ENCODE results near the gene HORMAD1.

DNA sequence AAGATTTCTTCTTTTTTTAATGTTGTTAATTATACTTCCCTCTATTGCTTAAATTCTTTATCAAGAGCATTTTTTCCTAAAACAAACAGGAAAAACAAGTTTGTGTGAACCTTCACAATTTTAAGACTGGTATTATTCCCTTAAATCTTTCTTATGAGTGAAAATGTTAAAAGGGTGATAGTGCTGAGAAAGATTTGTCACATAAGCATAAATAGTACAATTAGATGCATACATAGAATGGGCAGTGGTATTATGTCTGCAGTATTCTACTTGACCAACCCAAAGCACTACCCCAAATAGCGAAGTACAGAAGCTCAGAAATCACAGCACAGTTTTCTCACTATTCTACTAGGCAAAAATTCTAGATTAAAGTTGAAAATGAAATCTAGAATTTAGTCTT lies 41.7 kb downstream of the HORMAD1 start:
- TF ChIP-seq, protein P1, sequence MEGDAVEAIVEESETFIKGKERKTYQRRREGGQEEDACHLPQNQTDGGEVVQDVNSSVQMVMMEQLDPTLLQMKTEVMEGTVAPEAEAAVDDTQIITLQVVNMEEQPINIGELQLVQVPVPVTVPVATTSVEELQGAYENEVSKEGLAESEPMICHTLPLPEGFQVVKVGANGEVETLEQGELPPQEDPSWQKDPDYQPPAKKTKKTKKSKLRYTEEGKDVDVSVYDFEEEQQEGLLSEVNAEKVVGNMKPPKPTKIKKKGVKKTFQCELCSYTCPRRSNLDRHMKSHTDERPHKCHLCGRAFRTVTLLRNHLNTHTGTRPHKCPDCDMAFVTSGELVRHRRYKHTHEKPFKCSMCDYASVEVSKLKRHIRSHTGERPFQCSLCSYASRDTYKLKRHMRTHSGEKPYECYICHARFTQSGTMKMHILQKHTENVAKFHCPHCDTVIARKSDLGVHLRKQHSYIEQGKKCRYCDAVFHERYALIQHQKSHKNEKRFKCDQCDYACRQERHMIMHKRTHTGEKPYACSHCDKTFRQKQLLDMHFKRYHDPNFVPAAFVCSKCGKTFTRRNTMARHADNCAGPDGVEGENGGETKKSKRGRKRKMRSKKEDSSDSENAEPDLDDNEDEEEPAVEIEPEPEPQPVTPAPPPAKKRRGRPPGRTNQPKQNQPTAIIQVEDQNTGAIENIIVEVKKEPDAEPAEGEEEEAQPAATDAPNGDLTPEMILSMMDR (IDR thresholded peaks at IDR 0.05; ENCODE audit: borderline replicate concordance, extremely low read depth, low read length, poor library complexity, severe bottlenecking), result no peak
- no peak for TF ChIP-seq EZH2 (IDR thresholded peaks at IDR 0.05; ENCODE audit: borderline replicate concordance, low read depth, low read length, severe bottlenecking)
